Kidney glomerular epithelial cell (primary cell): ENCODE data around the gene FEV.

Experiments
- DNase-seq: peaks from one replicate; lab custom pipeline; 2025; lab: John Stamatoyannopoulos, UW

FEV gene

DNA sequence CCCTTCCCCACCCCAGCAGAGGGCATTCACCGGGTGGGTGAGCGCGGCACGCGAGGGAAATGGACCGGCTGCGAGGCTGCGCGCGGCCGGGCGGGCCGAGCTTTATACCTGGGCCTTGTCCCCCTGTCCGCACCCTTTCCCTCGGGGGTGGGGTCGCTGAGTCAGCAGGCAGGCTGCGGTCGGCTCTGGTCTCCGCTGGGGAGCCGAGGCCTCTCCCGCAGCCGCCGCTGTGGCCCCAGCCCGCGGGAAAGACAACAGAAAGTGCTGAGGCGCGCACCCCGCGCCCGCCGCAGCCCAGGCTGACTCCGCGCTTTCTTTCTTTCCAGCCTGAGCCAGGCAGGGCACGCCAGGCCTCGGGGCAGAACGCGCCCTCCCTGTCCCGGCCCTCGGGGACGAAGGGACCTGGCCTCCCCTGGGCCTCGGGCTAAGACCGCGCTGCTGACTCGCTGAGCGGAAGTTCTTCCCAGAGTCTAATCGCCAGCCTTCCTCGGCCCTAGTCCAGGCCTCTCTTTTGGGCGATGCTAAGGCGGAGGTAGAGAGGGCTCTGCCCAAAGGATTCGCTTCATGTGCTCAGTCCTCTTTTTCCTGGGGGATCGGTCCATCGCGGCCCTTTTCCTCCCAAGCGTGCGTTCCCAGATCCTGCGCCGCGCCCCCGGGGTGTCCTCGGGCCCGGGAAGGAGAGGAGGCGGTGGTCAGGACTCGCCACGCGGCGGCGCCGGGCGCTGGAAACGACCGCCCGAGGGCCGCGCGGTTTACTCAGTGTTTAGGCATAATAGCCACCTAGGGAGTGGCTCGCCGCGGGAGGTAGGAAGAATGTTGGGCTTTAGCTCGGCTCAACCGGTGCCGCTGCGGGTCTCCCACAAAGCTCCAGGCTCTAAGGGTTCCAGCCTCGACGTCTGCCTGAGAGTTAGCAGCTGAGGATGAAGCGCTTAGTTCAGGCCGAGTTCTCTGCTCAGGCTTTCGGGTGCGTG is 8.6 kb upstream of the FEV start, which contains the start of gene CRYBA2:
CRYBA2 (minus strand) TSS at position 78 of the 971 bp plus-strand sequence. CDS start 246 bp downstream, outside the sequence.
- no peak for DNase-seq

DNA sequence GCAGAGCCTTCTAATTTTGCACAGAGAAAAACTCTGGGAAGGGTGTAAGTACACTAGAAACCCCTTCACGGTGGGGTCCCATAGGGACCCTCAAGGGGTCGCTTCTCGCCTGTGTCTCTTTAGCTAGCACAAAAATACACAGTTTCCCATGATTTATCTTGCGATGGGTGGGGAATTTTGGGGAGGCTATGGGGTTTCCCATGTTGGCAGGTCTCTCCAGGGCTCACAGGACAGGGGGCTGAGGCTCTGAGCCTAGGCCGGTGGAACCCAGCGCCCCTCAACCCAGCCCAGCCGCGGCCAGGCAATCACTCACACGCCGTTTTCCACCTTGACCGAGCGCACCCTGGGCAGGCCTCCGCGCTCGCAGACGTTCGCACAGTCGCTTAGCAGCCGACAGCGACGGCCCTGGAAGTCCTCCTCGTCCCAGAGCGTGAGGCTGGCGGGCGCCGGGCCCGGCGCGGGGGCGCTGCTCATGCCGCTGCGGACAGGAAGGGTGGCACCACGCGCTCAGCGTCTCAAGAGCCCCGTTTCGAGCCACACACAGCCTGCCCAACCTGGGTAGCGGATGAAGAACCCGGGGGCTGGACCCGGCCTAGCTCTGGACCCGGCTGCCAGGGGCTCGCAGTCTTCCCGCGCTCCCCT is 7.8 kb upstream of the FEV start:
- DNase-seq: no peak

DNA sequence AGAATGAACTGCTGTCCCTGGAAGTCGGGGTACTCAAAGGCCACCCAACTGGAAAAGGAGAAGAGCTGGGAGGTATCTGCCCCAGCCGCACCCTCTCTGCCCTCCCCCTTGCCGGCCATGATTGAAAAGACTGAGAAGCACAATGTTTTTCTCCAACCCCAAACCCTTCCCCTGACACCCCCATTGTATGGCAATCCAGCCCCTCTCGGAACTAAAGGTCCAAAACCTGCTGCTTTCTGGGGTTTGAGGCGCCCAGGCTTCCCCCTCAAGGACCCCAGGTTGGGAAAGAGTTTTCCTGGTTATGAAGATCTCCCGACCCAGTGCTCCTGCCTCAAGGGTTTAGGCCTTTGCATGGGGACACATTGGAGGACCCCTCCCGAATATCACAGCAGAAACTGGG is 7.2 kb upstream of the FEV start:
- DNase-seq: no peak

DNA sequence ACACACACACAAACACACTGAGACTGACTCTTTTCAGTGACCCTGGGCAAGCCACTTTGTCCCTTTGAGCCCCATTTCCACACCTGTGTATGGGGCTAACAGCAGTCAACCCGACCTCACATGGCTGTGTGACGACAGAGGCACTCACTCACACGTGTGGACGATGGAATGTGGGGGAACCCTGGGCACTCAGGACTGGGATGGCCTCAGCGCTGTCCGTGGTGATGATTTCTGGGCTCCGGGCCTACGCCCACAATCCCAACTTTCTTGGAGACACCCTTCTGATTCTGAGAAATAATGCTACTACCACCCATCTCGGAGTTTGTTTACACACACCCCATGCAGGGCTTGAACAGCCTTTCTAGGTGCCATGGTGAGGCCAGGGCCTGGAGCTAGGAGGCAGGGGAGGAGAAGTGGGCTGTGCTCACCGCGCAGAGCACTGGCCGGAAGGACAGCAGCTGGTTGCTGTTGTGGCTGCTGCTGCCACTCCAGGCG is 6.7 kb upstream of the FEV start:
- no peak for DNase-seq

DNA sequence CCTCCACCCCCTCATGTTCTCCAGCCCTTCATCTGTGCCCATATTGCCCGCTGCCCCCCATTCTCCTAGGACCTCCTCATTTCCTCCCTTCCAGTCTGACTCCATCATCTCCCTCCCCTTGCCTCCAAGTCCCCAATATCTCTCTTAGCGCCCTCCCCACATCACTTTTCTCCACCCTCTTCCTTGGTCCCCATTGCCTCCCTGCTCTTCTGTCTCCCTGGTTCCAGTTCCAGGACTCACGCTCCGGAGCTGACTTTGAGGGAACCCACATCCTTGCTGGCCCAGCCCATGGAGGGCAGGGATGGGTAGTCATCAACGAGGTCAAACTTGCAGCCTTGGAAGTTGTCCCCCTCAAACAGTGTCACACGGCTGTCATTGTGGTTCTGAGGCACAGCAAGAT is 5.6 kb upstream of the FEV start:
- DNase-seq: no peak

DNA sequence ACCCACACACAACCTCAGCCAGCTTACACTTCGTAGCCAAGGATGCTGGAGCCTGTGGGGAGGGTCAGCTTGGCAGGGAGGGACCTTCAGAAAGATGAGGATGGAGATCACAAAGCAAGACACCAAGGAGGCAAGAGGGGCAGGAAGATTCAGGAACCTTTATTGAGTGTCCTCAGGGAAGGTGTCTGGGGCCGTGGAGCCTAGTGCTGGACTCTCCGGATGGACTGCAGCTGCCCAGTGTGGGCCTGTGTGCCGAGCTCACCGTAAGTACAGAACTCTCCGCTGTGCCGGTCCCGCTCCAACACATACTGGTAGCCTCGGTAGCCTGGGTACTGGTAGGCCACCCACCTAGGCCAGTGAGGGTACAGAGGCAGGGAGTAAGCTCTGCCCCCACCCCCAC is 5.1 kb upstream of the FEV start:
- no peak for DNase-seq

DNA sequence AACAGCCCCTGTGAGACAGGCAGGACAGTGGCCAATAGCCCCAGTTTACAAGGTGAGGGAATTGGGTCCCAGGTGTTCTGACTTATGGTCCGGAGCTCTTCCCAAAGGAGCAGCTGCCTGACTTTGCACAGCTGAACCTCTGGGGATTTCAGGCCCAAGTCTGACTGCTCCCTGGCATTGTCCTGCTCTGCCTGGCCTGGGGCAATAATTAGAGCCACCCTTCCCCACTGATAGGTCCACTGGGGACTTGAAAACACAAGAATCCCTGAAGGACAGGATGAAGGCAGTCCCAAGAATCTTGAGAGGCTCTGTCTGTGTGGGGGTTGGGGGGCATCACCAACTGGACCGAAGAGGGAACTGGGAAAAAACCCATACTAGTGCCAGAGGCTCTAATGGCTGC is 3.7 kb upstream of the FEV start:
- DNase-seq: no peak

DNA sequence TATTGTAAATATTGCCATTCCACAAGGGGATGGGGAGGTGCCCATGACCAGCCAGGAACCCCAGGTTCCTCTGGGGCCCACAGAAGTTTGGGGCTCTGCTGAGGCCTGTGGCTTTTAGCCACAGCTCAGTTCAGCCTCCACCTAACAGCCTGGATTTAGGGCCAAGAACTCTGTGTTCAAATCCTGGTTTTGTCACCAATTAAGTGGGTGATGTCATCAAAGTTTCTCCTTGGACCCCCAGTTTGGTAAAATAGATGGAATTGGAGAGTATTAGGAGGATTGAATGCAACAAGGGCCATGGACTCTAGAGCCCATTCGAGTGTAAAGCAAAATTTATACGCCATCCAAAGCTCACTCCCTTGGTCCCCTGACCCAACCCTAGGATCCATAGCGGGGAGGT is 3.2 kb upstream of the FEV start:
- DNase-seq: no peak

DNA sequence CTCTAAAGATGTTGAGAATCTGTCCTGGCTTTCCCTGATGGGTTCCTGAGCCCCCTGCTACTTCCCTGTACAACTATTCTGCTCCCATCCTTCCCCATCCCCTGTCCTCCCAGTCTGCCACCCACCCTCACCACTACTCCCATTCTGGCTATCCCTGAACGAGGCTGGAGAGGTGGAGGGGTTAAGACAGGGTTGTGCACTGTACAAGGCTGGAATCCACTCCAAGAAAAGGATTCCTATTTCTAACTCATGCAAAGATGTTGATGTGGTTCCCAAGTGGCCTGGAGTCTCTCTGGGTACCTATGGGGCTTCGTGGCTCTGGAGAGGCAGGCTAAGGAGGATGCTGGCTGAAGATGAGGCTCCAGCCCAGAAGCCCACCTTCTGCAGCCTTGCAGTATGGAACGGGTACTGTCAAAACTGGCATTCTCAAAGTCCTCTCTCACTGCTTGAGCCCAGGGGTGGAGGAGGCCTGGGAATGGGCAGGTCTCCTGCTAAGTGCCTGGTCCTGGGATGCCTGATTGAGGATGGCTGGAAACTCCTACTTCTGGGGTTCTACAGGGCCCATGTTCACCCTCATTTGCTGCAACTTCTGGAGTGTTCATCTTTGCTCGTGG is 1.3 kb upstream of the FEV start:
- DNase-seq: no peak

DNA sequence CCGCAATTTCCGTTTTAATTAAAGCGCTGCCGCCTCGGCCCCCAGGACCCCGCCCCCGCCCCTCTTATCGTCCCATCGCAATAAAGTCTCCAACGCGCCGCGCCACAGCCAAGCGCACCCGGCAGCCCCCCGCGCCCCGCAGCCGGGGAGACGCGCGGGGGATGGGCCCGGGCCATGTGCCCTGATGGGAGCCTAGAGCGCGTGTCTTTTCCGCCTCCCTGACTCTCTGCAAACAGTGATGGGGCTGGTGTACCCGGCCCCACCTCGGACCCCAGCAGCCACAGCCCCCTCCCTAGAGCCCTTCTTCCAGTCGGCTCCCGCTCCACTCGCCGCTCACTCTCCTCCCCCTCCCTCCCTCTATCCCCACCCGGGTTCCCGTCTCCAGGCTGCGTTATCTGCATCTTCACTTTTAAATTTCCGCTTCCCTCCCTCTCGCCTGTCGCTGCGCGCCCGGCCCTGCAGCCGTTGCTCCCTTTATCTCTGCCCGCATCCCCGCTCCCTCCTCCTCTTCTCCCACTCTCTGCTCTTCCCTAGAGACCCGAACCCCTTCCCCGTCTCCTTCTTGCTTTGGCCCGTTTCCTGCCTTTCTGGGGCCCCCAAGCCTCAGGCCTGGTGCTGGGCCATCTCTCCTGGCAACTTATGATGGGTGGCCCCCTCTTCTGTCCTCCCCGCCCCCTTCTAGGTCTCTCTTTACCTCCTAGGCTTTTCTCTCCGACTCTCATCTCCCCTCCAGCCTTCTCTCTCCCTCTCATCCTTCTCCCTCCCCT is 524 bp upstream of the FEV start:
- DNase-seq: no peak

DNA sequence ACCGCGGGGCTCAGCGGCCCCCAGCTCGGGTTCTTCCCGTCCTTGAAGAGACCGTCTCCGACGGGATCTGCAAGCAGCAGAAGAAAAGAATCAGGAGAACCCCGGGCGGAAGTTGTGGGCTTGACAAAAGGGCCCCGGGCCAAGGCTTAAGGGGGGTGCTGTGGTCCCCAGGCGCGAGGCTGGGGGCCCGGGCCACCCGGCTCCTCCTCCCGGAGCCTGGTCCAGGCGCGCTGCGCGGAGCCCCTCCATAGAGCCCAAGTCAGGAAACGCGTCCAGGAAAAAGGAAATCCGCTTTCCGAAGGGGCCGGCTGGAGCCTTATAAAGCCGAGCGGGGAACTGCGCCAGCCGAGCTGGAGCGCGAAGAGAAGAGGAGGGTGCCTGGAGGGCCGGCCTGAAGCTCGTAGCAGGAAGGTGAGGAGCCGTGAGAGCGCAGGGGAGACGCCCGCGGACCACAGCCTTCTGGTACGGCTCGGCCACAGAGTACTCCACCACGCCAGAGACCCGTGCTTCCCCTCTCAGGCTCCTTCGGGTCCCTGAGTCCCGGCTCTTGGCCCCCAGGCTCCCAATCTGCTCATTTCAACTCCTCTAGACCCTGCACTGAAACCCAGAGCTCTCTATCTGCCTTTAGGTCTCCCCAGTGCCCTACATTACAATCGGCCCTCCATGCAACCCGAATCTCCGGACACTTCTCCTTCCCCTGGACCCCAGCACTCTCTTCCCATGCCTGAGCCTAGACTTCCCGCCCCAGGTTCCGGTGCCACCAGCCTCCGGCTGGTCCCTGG is 554 bp downstream of the FEV start:
- no peak for DNase-seq

DNA sequence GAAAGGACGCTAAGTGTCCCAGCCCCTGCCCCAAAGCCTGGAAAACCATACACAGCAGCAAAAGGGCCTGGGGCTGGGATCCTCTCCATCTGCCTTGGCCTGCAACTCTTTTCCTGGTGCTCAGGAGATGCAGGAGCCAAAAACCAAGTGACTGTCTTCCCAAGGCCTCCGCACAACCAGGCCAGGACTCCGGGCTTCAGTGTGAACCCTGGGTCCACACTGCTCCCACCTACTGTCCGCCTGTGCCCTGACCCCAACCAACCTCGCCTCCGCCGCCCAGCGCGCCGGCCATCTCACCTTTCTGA is 1.1 kb downstream of the FEV start:
- DNase-seq: no peak

DNA sequence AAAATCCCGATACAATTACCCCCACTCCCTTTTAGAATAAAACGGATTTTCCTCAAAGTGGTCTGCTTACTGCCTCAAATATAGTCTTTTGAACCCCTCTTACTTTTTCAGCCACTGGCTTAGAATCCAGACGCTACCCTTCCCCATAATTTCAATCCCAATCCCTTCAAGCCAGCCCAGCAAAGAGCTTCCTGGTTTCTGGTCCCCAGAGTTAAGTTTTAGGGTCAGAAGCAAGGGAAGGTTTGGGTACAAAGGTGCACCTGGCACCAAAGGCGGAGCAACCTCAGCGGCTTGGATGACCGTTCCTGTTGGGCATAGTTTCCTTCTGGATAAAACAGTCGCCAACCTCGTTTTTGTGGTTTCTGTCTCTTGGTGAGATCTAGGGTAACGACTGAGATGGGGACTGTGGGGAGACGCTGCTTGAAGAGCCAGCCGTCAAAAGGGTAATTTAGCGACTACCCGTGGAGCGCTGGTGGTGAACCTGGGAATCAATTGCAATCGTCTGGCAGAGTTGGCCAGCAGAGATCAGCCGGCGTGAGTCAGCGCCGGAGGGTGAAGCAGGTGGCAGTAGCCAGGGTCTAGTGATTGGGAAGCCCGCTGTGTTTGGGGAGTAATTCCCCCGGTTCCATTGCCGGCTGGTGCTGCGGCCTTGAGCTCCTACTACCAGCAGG is 1.6 kb downstream of the FEV start:
- no peak for DNase-seq

DNA sequence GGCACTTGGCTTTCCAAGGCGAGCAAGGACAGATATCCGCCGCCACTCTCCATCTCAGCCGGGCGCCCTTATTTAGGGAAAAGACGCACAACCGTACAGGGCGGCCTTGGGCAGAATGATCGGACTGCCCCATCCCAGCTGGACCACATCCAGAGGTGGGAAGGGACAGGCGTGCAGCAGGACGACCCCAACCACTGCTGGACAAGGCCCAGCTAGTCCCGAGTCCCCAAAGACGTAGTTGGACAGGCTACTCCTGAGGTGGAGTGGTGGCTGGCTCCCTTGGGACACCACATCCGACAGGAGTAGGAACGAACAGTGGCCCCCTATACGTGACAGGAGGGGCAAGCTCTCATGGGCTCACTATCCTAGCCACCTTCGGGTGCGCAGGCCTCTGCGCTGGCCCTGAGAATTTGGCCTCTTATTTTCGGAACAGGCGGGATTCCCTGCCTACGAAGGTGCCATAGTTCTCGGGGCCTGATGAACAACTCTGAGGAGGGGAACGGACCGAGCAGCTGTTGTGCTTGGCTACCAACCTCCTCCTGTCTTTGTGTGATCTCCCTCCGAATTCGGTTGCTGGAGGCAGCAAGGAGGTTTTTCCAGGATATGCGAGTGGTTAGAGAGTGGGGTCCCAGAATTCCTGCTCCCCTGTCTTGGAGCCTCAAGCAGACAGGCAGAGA is 2.3 kb downstream of the FEV start:
- no peak for DNase-seq

DNA sequence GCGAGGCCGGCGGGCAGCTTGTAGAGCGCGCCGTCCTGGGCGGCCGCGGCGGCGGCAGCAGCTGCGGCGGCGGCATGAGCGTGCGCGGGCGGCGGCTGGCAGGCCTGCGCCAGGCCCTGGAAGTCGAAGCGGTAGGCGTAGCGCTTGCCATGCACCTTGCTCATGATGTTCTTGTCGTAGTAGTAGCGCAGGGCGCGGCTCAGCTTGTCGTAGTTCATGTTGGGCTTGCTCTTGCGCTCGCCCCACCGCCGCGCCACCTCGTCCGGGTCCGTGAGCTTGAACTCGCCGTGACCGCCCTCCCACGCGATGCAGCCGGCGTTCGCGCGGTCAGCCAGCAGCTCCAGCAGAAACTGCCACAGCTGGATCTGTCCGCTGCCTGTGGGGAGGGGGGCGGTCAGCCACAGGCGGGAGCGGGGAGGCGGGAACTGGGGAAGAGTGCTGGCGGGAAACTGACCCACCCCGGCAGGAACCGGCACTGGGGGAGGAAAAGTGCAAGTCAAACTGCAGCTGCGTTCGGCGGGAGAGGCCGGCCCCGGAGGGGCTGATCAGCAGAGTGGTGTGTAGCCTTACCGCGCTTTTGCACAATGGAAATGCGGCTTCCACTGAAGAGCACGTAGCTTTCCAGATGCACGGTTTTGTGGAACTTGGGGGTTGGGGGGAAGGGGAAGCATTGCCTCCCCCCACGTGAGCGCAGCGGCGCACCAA is 3.0 kb downstream of the FEV start:
- DNase-seq: peak; percentile 12

DNA sequence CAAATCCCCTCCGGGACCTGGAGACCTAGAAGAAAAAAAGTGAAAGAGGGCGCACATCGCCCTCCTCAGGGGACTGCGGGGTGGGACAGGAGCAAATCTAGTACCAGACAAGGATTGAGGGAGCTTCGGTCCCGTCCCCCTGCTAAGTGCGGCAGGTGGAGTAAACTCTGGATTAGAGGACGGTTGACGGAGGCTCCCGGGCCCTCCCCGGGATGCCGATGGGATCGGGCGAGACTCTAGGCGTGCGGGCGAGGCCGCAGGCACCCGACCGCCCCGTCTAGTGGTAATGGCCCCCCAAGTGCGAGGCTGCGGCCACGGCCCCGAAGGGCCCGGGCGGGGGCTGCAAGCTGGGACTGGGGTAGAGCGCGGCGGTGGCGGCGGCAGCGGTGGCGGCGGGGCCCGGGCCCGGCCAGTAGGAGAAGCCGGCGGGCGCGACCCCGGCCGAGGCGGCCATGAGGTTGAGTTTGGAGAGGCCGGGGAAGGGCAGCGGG is 3.5 kb downstream of the FEV start:
- no peak for DNase-seq

DNA sequence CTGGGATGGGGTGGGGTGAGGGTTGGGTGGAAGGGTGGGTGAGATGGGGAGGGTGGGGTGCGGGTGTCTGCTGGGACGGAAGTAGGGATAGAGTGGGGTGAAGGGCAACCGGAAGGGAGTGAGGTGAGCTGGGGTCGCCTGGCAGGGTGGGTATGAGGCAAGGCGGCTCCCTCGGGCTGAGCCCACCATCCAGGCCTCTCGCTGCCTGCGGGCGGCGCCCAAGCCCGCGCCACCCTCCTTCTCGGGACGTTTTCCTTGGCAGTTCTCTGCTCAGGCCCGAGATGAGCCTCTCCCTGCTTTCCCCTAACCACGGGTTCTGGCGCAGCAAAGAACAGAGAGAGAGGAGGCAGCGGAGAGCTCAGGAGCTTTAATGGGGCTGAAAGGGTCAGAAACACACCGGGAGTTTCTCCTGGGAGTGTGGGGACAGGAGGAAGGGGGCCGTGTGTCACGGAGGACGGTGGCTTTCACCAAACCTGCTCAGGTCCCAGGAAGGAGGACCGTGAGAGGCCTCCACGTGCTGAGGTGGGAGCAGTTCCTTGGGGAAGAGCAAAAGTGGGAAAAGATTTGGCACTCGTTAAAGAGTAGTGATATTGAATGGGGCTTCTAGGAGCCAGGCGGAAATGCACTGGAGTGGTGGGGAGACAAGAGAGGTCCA is 4.1 kb downstream of the FEV start:
- DNase-seq: no peak

DNA sequence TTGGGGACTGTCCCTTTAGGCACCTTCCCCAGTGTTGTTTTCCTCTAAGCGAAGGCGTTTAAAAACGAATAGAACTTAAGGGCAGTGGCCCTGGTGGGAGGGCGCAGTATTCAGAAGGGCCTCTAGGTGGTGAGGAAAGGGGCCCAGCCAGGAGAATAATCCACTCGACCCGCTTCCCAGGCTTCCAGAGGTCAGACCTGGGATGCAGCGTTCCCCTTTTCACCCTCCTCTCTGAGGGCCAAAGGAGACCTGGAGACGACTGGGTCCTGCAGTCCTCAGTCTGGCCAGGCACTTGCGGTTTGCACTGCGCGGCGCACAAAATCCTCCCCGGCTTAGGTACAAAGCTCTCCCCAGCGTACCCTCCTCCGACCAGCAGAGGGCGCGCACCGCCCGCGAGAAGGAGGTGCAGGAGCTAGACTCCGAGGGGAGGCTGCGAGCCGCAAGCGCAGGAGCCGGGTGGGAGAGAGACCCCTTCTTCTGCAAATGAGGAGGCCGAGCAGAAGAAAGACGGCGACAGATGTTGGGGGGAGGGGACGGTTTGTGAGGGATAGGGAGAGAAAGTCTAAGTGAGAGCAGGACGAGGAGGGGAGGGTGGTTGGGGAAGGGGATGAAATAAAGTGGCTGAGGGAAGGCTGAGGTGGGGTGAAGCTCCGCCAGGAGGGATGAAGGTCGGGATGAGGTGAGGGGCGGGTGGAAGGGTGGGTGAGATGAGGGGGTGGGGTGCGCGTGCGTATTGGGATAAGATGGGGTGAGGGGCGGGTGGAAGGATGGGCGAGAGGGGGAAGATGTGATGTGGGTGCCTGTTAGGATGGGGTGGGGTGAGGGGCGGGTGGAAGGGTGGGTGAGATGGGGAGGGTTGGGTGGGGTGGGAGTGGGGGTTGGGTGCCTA is 4.9 kb downstream of the FEV start:
- DNase-seq: peak; percentile 70
